ENCODE data around the gene TTLL1.

TTLL1 gene

DNA sequence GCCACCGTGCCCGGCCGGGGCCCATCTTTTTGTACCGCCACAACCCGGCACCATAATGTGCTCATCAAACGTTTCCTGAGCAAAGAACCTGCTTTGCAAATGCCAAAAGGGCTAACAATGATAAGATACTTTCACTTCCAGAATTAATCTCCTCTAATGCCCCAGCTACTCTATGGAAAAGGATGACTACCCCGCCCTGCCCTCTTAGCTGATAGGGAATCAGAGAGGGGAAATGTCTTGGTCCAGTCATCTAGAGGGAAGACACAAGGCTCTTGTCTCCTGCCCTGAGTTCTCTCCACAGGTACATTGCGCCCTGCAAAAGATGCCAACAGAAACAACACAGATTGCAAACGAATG, 586 bp downstream of the TTLL1 start:
- Histone ChIP-seq H3K36me3 (ENCODE audit: control insufficient read depth, insufficient read depth, low read length) (no peaks in the 10 kb centered on the region), H3K27me3 (replicated peaks; ENCODE audit: control insufficient read depth, insufficient read depth, low read length) (no peaks in the 10 kb centered on the region), H3K4me3 (replicated peaks; ENCODE audit: low read depth, low read length) (peak overlapping the region; percentile 87)
- DNase-seq (ENCODE audit: extremely low read depth, insufficient read length), result no peak
- TF ChIP-seq, protein P1, sequence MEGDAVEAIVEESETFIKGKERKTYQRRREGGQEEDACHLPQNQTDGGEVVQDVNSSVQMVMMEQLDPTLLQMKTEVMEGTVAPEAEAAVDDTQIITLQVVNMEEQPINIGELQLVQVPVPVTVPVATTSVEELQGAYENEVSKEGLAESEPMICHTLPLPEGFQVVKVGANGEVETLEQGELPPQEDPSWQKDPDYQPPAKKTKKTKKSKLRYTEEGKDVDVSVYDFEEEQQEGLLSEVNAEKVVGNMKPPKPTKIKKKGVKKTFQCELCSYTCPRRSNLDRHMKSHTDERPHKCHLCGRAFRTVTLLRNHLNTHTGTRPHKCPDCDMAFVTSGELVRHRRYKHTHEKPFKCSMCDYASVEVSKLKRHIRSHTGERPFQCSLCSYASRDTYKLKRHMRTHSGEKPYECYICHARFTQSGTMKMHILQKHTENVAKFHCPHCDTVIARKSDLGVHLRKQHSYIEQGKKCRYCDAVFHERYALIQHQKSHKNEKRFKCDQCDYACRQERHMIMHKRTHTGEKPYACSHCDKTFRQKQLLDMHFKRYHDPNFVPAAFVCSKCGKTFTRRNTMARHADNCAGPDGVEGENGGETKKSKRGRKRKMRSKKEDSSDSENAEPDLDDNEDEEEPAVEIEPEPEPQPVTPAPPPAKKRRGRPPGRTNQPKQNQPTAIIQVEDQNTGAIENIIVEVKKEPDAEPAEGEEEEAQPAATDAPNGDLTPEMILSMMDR (IDR thresholded peaks at IDR 0.05; ENCODE audit: insufficient read depth, low read length, poor library complexity, severe bottlenecking), result no peak

DNA sequence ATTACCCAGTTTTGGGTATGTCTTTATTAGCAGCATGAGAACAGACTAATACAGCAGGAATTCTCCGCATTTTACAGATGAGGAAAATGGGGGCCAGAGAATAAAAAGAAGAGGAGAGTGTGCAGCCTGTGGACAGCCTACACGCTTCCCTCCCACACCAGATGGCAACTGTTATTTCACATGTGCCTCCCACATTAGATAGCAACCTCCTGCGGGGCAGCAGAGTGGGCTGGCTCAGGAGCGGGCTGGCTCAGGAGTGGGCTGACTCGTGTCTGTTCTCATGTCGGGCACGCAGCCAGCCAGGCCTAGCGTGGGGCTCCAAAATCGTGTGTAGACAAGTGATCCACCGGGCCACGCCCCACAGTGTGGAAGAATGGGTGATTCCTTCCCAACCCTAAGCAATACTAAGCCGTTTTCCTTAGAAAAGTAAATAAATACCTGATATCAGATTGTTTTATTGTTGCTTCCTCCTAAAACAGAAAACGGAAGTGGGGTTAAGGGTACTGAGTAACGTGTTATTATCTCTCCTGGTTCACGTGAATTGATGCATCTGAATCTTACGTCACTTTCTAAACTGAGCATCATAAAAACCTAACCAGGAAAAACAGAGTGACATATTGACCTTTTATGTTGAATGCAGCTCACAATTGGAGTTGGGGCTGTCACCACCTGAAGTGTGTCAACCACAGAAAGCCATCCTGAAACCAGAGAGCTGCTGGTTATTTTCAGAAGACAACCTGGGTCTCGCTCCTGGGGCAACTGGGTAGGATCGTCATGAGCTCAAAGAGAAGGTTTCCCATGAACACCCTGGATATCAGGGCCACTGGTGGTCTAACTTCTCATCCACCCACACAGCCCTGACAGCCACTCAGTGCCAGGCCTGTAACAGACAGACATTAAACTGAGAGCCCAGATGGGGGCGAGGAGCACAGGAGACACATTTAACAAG, 3.3 kb downstream of the TTLL1 start:
- DNase-seq (ENCODE audit: extremely low read depth, insufficient read length), result peak; percentile 41
- TF ChIP-seq, protein P1 (IDR thresholded peaks at IDR 0.05; ENCODE audit: insufficient read depth, low read length, poor library complexity, severe bottlenecking), result no peak
- Histone ChIP-seq H3K36me3 (ENCODE audit: control insufficient read depth, insufficient read depth, low read length) (no peaks in the 10 kb centered on the region), H3K27me3 (replicated peaks; ENCODE audit: control insufficient read depth, insufficient read depth, low read length) (no peaks in the 10 kb centered on the region), H3K4me3 (replicated peaks; ENCODE audit: low read depth, low read length) (no peak overlapping the region)

DNA sequence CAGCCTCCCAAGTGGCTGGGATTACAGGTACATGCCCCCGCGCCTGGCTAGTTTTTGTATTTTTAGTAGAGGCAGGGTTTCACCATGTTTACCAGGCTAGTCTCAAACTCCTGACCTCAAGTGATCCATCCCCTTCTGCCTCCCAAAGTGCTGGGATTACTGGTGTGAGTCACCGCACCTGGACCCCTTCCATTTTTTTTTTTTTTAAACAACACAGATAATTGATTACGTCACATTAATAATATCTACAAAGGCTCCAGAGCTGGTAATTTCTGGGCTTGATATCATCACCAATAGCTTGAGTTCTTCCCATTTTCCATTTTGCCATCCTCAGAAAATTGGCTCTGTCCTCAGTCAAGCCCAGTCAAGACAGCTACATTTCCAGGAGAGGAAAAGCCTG, 7.2 kb downstream of the TTLL1 start:
- H3K36me3 ChIP-seq (ENCODE audit: control insufficient read depth, insufficient read depth, low read length), result no peaks in the 10 kb centered on the region
- no peaks in the 10 kb centered on the region for H3K27me3 ChIP-seq (replicated peaks; ENCODE audit: control insufficient read depth, insufficient read depth, low read length)
- no peak for DNase-seq (ENCODE audit: extremely low read depth, insufficient read length)

DNA sequence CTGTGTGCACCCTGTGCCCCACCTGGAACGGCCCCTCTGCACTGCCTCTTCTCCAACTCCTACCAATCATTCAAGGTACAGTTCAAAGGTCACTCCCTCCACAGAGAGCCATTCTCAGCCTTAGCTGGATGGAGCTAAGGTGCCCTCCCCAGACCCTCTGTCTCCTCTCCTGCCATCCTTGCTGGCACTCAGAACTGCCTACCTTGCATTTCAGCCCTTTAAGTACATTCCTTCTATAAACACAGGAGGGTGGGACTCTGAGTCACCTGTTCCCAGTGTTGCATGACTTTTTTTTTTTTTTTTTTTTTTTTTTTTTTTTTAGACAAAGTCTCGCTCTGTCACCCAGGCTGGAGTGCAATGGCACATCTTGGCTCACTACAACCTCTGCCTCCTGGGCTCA, 8.6 kb downstream of the TTLL1 start:
- no peaks in the 10 kb centered on the region for H3K27me3 ChIP-seq (replicated peaks; ENCODE audit: control insufficient read depth, insufficient read depth, low read length)

More for the DNA sequence above, 7.2 kb downstream of the TTLL1 start:
- H3K4me3 ChIP-seq (replicated peaks; ENCODE audit: low read depth, low read length), result no peak overlapping the region
- TF ChIP-seq, protein P1 (IDR thresholded peaks at IDR 0.05; ENCODE audit: insufficient read depth, low read length, poor library complexity, severe bottlenecking), result no peak

DNA sequence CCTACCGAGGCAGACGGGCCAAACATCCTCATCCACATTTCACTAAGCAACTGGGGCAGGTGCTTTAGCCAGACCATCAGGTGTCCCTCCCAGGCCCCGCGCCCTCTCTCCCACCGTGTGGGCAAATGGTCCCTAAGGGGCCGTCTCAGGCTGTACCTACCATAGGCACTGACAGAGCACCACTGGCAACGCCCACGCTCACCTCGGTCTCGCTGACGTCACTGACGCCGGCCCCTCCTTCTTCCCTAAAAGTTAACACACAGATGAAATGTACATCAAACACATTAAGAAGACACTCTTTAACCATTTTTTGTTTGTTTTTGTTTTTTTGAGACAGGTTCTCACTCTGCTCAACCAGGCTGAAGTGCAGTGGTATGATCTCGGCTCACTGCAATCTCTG, 9.4 kb downstream of the TTLL1 start:
- Histone ChIP-seq H3K4me3 (replicated peaks; ENCODE audit: low read depth, low read length) (no peak overlapping the region), H3K36me3 (ENCODE audit: control insufficient read depth, insufficient read depth, low read length) (no peaks in the 10 kb centered on the region), H3K27me3 (replicated peaks; ENCODE audit: control insufficient read depth, insufficient read depth, low read length) (no peaks in the 10 kb centered on the region)
- TF ChIP-seq, protein P1 (IDR thresholded peaks at IDR 0.05; ENCODE audit: insufficient read depth, low read length, poor library complexity, severe bottlenecking), result no peak
- DNase-seq (ENCODE audit: extremely low read depth, insufficient read length), result no peak

More for the DNA sequence above, 8.6 kb downstream of the TTLL1 start:
- no peak for DNase-seq (ENCODE audit: extremely low read depth, insufficient read length)
- Histone ChIP-seq H3K4me3 (replicated peaks; ENCODE audit: low read depth, low read length) (no peak overlapping the region), H3K36me3 (ENCODE audit: control insufficient read depth, insufficient read depth, low read length) (no peaks in the 10 kb centered on the region)
- TF ChIP-seq, protein P1 (IDR thresholded peaks at IDR 0.05; ENCODE audit: insufficient read depth, low read length, poor library complexity, severe bottlenecking), result no peak
